Parathyroid adenoma (tissue), 2 donors: Measurements from ENCODE around the gene SP1.

ENCODE experiments used
- H2AFZ ChIP-seq: fragments of 300-600 bp; sonication (generic); one replicate; pipeline ENCODE4 v1.7.0; 2017; ENCODE audit warnings: antibody characterized with exemption, mild to moderate bottlenecking
- H3K27ac ChIP-seq: fragments of 300-600 bp; sonication (generic); one replicate; pipeline ENCODE4 v1.7.0; 2017
- H3K27me3 ChIP-seq: fragments of 300-600 bp; sonication (generic); one replicate; pipeline ENCODE4 v1.7.0; 2017; ENCODE audit warnings: low read length; ENCODE audit not compliant: control insufficient read depth, insufficient read depth
- H3K36me3 ChIP-seq: fragments of 300-600 bp; sonication (generic); one replicate; pipeline ENCODE4 v1.7.0; 2017; ENCODE audit warnings: low read length; ENCODE audit not compliant: control insufficient read depth, insufficient read depth
- H3K4me1 ChIP-seq: fragments of 300-600 bp; sonication (generic); one replicate; pipeline ENCODE4 v1.7.0; 2017; ENCODE audit warnings: control low read depth
- H3K4me2 ChIP-seq: fragments of 300-600 bp; sonication (generic); one replicate; pipeline ENCODE4 v1.7.0; 2017; ENCODE audit warnings: low read length
- H3K4me3 ChIP-seq: fragments of 300-600 bp; sonication (generic); one replicate; pipeline ENCODE4 v1.7.0; 2017; ENCODE audit warnings: low read depth, low read length
- H3K79me2 ChIP-seq: fragments of 300-600 bp; sonication (generic); one replicate; pipeline ENCODE4 v1.7.0; 2017; ENCODE audit warnings: control low read depth
- H3K9ac ChIP-seq: fragments of 300-600 bp; sonication (generic); one replicate; pipeline ENCODE4 v1.7.0; 2017; ENCODE audit warnings: mild to moderate bottlenecking
- H3K9me3 ChIP-seq: fragments of 300-600 bp; sonication (generic); one replicate; pipeline ENCODE4 v1.7.0; 2017; ENCODE audit warnings: low read length; ENCODE audit not compliant: control insufficient read depth
- CTCF ChIP-seq: fragments of 300-600 bp; sonication (generic); IDR thresholded peaks from one replicate; pipeline ENCODE4 v1.7.0; 2017; ENCODE audit warnings: antibody characterized with exemption, mild to moderate bottlenecking
- donor health status: primary hyperparathyroidism.

Gene SP1

DNA sequence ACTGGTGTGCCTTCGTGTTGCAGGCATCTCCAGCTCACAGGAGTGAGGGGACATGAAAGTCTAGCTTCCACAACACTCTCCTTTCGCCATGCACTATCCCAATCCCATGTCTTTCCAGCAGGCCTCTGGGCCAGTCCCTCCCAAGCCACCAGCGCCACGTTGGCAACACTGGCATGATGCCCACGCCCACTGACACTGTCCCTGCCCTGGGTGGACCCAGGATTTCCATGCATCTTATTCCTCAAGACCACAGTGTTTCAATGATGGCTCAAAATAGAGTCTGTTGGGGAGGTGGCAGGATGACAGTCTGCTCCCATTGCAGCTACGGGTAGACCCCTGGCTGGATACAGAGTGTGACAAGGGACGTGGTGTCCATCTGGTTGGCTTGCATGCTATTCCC is 46.1 kb upstream of the SP1 start:
- H3K27ac ChIP-seq, result no peak overlapping the region
- no peak for TF ChIP-seq CTCF
- no peaks in the 10 kb centered on the region for H3K79me2 ChIP-seq
- no peaks in the 10 kb centered on the region for H3K9me3 ChIP-seq
- H2AFZ ChIP-seq, result no peak overlapping the region
- no peaks in the 10 kb centered on the region for H3K27me3 ChIP-seq
- no peaks in the 10 kb centered on the region for H3K4me1 ChIP-seq
- H3K36me3 ChIP-seq, result no peaks in the 10 kb centered on the region
- no peak overlapping the region for H3K4me2 ChIP-seq
- no peak overlapping the region for H3K9ac ChIP-seq
- H3K4me3 ChIP-seq, result no peak overlapping the region

DNA sequence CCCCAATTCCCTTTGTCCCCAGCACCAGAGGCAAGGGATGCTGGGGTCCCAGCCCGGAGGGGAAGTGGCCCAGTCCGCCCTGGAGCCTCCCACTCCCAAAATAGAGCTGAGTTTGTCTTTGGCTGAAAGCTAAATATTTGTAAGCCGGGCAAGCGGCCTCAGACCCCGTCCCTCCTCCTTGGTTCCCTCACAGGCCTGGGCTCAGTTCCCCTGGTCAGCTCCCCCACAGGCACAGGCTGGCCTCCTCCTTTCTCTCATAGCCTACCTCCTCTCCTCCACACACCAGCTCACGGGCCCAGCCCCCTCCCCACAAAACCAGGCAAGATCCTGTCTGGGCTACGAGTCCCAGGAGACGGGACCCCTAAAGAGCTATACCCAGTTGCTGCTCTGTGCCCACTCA is 45.2 kb upstream of the SP1 start:
- no peak overlapping the region for H2AFZ ChIP-seq
- no peak for TF ChIP-seq CTCF
- H3K4me1 ChIP-seq, result no peaks in the 10 kb centered on the region
- H3K27ac ChIP-seq, result no peak overlapping the region
- H3K4me2 ChIP-seq, result no peak overlapping the region
- no peaks in the 10 kb centered on the region for H3K9me3 ChIP-seq
- no peaks in the 10 kb centered on the region for H3K27me3 ChIP-seq
- H3K36me3 ChIP-seq, result no peaks in the 10 kb centered on the region
- H3K9ac ChIP-seq, result no peak overlapping the region
- no peaks in the 10 kb centered on the region for H3K79me2 ChIP-seq
- H3K4me3 ChIP-seq, result no peak overlapping the region

DNA sequence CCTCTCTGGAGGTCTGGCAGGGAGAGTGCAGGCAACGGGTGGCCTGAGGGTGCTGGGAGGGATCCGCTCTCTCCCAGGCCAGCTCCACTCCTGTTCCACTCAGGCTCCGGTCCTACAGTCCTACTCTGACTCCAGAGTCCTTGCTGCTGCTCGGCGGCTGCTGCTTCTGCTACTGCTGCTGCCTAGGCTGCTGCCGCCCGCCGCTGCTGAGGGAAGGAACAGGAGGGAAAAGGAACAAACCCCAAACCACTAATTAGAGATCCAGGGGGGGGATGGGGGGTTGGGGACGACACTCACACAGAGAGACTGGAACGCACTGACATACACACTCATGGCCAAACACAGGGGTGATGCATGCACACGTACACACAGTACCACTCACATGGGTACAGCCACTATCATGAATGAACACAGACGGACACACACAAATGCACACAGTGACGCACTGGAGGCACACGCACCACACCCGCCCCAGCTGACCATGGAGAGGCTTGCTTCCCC is 43.7 kb upstream of the SP1 start, which contains the start of gene SP7:
TSS of gene SP7 (minus strand) at position 174 of the 501 bp plus-strand sequence. CDS start 708 bp downstream, outside the sequence.
- H3K27me3 ChIP-seq, result no peaks in the 10 kb centered on the region
- H2AFZ ChIP-seq, result no peak within 1 kb of the TSS
- no peaks in the 10 kb centered on the region for H3K4me1 ChIP-seq
- no peak within 1 kb of the TSS for H3K27ac ChIP-seq
- no peak within 1 kb of the TSS for H3K4me2 ChIP-seq
- H3K79me2 ChIP-seq, result no peaks in the 10 kb centered on the region
- TF ChIP-seq CTCF, result no peak
- H3K9me3 ChIP-seq, result no peaks in the 10 kb centered on the region
- H3K9ac ChIP-seq, result no peak within 1 kb of the TSS
- H3K36me3 ChIP-seq, result no peaks in the 10 kb centered on the region
- no peak within 1 kb of the TSS for H3K4me3 ChIP-seq

- Histone ChIP-seq H2AFZ (no peak overlapping the region), H3K4me2 (no peak overlapping the region), H3K4me3 (no peak overlapping the region), H3K27me3 (no peaks in the 10 kb centered on the region), H3K36me3 (no peaks in the 10 kb centered on the region), H3K79me2 (no peaks in the 10 kb centered on the region), H3K9me3 (no peaks in the 10 kb centered on the region), H3K9ac (no peak overlapping the region), H3K27ac (no peak overlapping the region), H3K4me1 (no peaks in the 10 kb centered on the region)
- no peak for TF ChIP-seq CTCF
Observed at GRCh38 chr12:53338017-53338416, 42.0 kb upstream of the SP1 start.

DNA sequence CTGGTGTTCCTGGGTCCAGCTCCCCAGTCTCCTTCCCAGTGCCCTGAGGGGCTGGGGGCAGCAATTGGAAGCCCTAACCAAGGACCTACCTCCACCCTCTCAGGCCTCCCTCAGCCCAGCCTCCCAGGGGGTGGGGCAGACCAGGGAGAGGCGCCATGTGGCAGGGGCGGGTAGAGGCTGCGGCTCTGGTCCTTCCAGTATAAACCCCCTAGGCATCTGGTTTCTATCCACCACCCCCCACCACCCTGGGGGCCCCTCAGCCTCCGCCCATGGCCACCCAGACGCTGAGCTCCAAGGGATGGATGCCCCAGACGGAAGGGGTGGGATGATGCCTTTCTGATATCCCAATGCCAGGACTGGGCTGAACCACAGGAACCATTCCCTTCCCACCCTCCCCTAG is 41.1 kb upstream of the SP1 start:
- Histone ChIP-seq H3K27me3 (no peaks in the 10 kb centered on the region), H3K9me3 (no peaks in the 10 kb centered on the region), H2AFZ (no peak overlapping the region), H3K36me3 (no peaks in the 10 kb centered on the region), H3K79me2 (no peaks in the 10 kb centered on the region), H3K9ac (no peak overlapping the region), H3K4me2 (no peak overlapping the region), H3K4me1 (no peaks in the 10 kb centered on the region), H3K27ac (no peak overlapping the region), H3K4me3 (no peak overlapping the region)
- no peak for TF ChIP-seq CTCF
